ENCODE data around the gene CCDC85B. TPM values are rescaled to one million over a fixed set of nuclear protein-coding genes. Genes with fewer than 3 reads are reported as not detected.
A peak's percentile ranks its signal among the peaks of the same experiment; 100 is the strongest.

Gene CCDC85B
- total RNA-seq, 3 donors from 2014 or later: 77.8 to 116 (median 95.6) TPM

DNA sequence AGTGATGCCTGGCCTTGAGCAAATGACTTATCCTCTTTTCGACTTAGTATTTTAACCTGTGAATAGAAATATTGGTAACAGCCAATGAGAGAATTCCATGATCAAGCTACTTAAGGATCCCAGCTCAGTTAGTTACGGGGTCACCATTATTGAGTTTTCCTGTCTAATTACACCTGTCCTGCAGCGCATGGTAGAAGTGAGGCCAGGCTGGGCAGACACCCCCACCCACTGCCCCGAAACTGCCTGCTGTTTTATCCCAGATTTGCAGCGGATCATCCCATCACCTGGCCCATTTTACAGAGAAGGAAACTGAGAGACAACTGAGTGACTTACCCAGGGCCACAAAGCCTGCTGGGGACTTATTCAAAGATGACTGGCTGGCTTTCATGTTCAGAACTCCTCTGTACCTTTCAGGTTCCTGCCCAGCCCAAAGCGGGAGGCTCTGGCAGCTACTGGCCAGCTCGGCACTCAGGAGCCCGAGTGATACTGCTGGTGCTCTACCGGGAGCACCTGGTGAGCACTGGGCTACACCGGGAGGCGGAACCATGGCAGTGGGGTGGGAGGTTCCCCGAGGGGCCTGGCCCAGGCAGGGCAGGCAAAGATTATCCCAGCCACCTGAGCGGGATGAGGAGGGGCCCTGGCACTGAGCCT, 28.8 kb upstream of the CCDC85B start:
- peak overlapping the region; percentile 89 for H3K4me3 Mint-ChIP-seq
- no peaks in the 10 kb centered on the region for H3K9me3 Mint-ChIP-seq
- peaks cover 13% of the 10 kb centered on the region for H3K36me3 Mint-ChIP-seq (ENCODE audit: insufficient read depth)
- ATAC-seq (no peak), DNase-seq (no peak)
- no peaks in the 10 kb centered on the region for H3K27me3 Mint-ChIP-seq (ENCODE audit: low read depth)
- peaks cover 37% of the 10 kb centered on the region for H3K4me1 Mint-ChIP-seq (ENCODE audit: low read depth)

DNA sequence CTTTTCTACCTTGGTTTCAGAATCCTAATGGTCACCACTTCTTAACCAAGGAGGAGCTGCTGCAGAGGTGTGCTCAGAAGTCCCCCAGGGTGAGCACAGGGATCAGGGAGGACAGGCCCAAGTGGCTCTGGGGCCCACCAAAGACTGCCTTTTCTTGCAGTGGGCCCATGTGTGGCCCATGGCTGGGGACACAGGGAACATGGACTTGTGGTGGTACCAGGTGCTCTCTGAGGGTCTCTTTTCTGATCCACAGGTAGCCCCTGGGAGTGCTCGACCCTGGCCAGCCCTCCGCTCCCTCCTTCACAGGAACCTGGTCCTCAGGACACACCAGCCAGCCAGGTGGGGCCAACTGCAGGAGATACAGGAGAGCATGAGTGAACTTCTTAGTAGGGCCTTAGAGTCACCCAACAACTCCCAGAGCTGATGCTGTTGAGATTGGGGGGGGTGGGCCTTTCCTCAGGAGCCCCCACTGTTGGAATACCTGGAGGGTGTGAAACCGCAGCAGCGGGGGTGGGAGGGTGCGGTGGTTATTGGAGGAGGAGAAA, 28.2 kb upstream of the CCDC85B start:
- peaks cover 13% of the 10 kb centered on the region for H3K36me3 Mint-ChIP-seq (ENCODE audit: insufficient read depth)
- DNase-seq: no peak

DNA sequence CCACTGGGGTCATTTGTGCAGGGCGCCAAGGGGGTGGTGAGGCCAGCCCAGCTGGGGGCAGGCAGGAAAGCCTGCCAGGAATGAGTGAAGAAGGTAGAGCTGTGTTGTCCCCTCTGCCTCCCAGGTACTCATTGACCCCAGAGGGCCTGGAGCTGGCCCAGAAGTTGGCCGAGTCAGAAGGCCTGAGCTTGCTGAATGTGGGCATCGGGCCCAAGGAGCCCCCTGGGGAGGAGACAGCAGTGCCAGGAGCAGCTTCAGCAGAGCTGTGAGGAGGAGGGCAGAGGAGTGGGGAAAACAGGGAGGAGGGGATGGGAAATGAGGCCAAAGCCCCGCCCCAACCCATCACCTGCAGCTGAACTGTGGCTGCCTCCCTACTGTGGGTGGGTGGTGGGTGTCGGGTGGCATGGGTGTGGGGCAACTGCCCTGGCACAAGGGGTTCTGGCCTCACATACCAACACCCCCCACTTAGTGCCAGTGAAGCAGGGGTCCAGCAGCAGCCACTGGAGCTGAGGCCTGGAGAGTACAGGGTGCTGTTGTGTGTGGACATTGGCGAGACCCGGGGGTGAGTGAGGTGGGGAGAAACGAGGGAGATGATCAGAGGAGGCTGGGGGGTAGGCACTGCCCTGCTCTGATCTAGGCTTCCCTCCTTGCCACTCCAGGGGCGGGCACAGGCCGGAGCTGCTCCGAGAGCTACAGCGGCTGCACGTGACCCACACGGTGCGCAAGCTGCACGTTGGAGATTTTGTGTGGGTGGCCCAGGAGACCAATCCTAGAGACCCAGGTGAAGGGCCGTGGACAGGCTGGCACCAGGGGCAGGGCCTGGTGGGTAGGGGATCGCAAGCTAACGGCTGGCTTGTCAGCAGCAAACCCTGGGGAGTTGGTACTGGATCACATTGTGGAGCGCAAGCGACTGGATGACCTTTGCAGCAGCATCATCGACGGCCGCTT, 27.3 kb upstream of the CCDC85B start:
- Mint-ChIP-seq H3K27me3 (ENCODE audit: low read depth) (no peaks in the 10 kb centered on the region), H3K36me3 (ENCODE audit: insufficient read depth) (peaks cover 15% of the 10 kb centered on the region), H3K4me1 (ENCODE audit: low read depth) (peaks cover 34% of the 10 kb centered on the region), H3K9me3 (no peaks in the 10 kb centered on the region), H3K4me3 (peak overlapping the region; percentile 89)
- DNase-seq (no peak), ATAC-seq (no peak)

More for the DNA sequence above, 28.2 kb upstream of the CCDC85B start:
- Mint-ChIP-seq H3K9me3 (no peaks in the 10 kb centered on the region), H3K27me3 (ENCODE audit: low read depth) (no peaks in the 10 kb centered on the region), H3K4me3 (peak overlapping the region; percentile 89), H3K4me1 (ENCODE audit: low read depth) (peaks cover 35% of the 10 kb centered on the region)
- ATAC-seq: no peak

DNA sequence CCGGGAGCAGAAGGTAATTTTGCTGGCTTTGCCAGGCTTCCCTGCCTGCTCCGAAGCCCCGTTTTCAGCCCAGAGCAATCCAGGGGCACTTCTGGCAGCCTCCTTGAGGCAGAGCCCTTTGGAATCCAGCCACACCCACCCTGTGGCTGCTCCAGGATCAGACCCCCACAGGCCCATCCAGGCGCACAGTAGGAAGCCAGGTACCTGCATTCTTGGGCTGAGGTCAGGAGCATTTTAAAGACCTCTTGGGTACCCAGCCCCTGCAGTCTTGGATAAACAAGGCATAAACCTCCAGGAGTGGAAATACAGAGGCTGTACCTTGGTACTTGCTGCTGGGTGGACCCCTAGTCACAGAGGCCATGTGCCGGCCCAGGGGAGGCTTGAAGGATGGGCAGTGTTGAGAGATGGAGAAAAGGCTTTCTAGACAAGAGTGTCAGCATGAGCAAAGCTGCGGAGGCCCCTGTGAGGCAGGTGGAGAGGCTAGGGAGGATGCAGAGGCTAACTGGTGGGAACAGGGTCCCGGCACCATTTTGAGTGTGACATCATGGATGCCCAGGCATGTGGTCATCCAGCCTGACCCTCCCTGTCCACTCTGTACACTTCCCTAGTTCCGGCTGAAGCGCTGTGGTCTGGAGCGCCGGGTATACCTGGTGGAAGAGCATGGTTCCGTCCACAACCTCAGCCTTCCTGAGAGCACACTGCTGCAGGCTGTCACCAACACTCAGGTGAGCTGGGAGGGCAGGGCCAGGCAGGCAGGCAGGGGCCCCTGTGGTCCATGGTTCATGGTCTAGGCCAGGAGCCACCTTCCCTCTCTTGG, 26.4 kb upstream of the CCDC85B start:
- Mint-ChIP-seq H3K27me3 (ENCODE audit: low read depth) (no peaks in the 10 kb centered on the region), H3K9me3 (no peaks in the 10 kb centered on the region), H3K4me3 (no peak overlapping the region), H3K36me3 (ENCODE audit: insufficient read depth) (peaks cover 15% of the 10 kb centered on the region), H3K4me1 (ENCODE audit: low read depth) (peaks cover 26% of the 10 kb centered on the region)
- ATAC-seq (no peak), DNase-seq (no peak)

DNA sequence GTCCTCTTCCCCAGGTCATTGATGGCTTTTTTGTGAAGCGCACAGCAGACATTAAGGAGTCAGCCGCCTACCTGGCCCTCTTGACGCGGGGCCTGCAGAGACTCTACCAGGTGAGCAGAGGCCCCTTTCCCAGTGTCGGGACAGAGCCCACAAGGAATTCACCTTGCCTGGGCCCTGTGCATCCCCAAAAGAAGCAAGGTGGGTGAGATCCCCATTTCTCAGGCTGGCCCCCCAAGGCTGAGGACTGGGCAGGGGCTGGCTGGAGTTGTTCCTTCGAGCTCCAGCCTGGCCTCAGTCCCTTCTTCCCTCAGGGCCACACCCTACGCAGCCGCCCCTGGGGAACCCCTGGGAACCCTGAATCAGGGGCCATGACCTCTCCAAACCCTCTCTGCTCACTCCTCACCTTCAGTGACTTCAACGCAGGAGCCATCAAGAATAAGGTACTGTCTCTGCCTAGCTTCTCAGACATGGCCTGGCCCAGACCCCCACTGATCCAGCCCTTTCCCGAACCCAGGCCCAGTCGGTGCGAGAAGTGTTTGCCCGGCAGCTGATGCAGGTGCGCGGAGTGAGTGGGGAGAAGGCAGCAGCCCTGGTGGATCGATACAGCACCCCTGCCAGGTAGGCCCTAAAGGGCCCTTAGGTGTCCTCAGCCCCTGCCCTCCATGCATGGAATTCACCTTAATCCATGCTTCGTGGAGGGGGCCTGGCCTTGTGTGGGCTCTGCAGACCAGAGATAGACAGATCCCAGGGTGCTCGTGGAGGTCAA, 25.6 kb upstream of the CCDC85B start:
- no peaks in the 10 kb centered on the region for H3K9me3 Mint-ChIP-seq
- H3K4me3 Mint-ChIP-seq: no peak overlapping the region
- H3K4me1 Mint-ChIP-seq (ENCODE audit: low read depth): peaks cover 23% of the 10 kb centered on the region
- peaks cover 15% of the 10 kb centered on the region for H3K36me3 Mint-ChIP-seq (ENCODE audit: insufficient read depth)
- DNase-seq (no peak), ATAC-seq (no peak)
- no peaks in the 10 kb centered on the region for H3K27me3 Mint-ChIP-seq (ENCODE audit: low read depth)

DNA sequence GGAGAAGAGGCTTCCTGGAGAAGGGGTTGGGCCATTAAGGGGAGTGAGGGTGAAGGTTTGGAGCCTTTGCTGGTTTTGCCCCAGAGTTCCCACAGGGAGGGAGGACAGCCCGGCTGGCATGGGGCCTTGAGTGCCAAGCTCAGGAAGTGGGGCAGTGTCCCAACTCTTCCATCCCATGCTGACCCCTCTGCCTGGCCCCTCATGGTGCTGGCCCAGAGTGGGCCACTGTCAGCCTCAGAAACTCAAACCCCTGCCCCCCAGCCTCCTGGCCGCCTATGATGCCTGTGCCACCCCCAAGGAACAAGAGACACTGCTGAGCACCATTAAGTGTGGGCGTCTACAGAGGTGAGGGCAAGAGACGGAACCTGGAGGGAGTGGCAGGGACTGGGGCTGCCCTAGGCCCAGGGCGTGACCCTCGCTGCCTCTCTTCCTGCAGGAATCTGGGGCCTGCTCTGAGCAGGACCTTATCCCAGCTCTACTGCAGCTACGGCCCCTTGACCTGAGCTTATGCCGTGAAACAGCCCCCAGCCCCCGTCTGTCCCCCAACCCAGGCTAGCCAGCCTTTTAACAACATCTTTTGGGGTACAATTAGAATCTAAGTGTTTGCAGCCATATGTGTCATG, 24.8 kb upstream of the CCDC85B start:
- peaks cover 24% of the 10 kb centered on the region for H3K4me1 Mint-ChIP-seq (ENCODE audit: low read depth)
- no peak for DNase-seq
- no peaks in the 10 kb centered on the region for H3K27me3 Mint-ChIP-seq (ENCODE audit: low read depth)
- ATAC-seq: no peak
- H3K36me3 Mint-ChIP-seq (ENCODE audit: insufficient read depth): peaks cover 15% of the 10 kb centered on the region
- H3K4me3 Mint-ChIP-seq: no peak overlapping the region
- no peaks in the 10 kb centered on the region for H3K9me3 Mint-ChIP-seq

DNA sequence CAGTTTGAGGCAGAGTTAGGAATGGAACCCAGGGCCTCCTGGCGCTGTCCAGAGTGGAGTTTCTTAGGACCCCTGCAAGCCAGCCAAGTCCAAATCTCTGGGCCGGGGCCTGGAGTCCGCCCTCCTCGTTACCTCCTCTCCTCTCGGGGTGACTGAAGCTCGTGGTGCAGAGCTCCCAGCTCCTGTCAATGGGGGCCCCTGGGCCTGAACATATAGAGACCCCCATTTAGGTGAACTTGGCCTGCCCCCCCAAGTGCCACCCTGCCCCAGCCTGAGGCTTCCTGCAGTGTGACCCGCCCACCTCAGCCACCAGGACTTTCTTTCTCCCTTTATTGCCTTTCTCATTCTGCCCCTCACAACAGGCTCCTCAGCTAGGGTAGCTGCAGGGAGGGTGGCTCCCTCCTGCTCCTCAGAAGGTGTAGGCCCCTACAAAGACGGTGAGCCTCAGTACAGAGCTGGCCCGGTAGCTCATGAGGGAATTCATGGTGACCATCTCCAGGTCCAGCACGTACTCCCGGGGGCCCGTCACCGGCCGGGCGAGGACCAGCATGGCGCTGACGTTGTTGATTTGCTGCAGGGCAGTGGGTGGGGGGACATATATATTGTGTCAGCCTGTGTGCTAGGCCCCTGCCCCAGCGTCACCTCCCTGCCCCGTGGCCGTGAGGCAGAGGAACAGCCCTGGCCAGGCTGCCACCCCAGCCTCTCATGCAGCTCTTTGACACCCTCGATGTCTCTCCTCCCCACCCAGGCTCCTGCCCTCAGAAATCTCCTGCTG, 23.8 kb upstream of the CCDC85B start:
- Mint-ChIP-seq H3K4me3 (no peak overlapping the region), H3K9me3 (no peaks in the 10 kb centered on the region), H3K36me3 (ENCODE audit: insufficient read depth) (peaks cover 15% of the 10 kb centered on the region), H3K27me3 (ENCODE audit: low read depth) (no peaks in the 10 kb centered on the region), H3K4me1 (ENCODE audit: low read depth) (peaks cover 24% of the 10 kb centered on the region)
- DNase-seq: no peak
- ATAC-seq: no peak

DNA sequence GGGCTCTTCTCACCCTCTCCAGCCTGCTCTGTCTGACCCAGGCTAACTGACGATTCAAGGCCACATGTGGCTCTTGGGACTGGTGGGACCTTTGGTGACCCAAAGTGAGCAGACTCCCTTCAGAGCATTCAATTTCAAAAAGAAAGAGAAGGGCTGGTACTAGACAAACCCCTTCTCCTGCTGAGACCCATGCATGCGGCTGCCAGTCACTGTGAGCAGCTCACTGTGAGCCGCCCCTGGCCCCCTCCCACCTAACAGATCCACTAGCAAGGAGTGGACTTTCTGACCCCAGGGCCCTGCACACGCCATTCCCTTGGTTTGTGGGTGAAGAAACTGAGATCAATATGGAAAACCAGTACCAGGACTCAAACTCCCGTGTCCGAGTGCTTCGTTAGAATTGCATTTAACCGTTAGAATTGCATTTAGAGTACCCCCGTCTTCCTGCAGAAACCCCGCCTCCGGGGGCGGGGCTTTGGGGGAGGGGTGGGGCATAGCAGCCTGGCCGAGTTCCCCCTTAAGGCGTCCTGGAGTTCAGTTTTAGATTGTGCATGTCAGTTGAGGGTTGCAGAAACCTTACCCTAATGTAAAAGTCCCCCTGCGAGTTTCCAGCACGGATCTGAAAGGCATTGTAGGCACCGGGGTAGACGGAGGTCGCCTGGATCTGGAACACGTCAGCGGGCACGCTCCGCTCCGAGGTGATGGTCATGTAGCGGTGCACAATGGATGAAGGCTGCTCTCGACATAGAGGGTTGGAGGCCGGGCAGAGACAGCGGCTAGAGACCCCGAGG, 23.0 kb upstream of the CCDC85B start:
- no peak overlapping the region for H3K4me3 Mint-ChIP-seq
- peaks cover 15% of the 10 kb centered on the region for H3K36me3 Mint-ChIP-seq (ENCODE audit: insufficient read depth)

DNA sequence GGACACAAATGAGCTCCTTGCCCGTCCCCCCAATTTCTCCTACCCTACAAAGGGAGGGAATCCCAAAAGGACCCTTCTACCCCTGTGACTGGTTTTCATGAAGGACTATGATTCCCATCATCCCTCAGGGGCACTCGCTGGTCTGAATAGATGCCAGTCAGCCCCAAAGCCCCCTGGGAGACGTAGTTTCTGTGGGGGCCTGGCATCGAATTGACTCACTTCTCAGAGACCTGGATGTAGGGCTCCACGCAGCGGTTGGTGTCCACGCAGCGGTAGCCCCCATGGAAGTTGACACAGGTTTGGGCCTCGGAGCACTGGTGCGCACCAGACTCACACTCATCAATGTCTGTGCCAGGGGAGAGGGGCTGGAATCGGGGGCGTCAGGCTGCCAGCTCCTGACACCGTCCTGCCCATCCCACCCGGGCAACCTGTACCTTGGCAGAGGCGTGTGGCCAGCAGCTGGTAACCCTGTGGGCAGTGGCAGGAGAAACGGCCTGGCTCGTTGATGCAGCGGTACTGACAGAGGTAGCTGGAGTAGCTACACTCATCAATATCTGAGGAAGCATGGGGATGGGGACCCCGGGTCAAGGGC, 22.3 kb upstream of the CCDC85B start:
- no peak for DNase-seq
- H3K27me3 Mint-ChIP-seq (ENCODE audit: low read depth): no peaks in the 10 kb centered on the region
- peaks cover 19% of the 10 kb centered on the region for H3K4me1 Mint-ChIP-seq (ENCODE audit: low read depth)
- no peaks in the 10 kb centered on the region for H3K9me3 Mint-ChIP-seq
- H3K36me3 Mint-ChIP-seq (ENCODE audit: insufficient read depth): peaks cover 11% of the 10 kb centered on the region
- ATAC-seq: peak; percentile 30 to 36
- H3K4me3 Mint-ChIP-seq: no peak overlapping the region

More for the DNA sequence above, 23.0 kb upstream of the CCDC85B start:
- Mint-ChIP-seq H3K4me1 (ENCODE audit: low read depth) (peaks cover 21% of the 10 kb centered on the region), H3K27me3 (ENCODE audit: low read depth) (no peaks in the 10 kb centered on the region), H3K9me3 (no peaks in the 10 kb centered on the region)
- no peak for ATAC-seq
- no peak for DNase-seq

DNA sequence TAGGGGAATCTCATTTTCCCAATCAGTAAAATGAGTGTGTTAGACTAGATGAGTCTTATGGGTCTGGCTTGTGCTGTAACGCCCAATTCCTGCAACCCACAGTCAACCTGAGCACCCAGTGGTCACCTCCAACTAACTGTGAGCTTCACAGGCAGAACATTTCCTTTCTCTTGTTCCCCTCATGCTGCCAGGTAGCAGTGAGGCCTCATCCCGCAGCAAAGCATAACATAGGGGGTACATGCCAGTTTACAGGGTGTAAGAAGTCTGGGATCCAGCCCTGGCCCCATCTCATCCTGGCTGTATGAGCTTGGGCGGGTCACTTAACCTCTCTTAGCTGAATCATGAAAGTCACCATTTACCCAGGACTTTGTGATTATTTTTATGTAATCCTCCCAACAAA, 21.6 kb upstream of the CCDC85B start:
- peaks cover 18% of the 10 kb centered on the region for H3K4me1 Mint-ChIP-seq (ENCODE audit: low read depth)
- ATAC-seq (no peak), DNase-seq (no peak)
- H3K9me3 Mint-ChIP-seq: no peaks in the 10 kb centered on the region
- H3K36me3 Mint-ChIP-seq (ENCODE audit: insufficient read depth): peaks cover 8% of the 10 kb centered on the region
- H3K4me3 Mint-ChIP-seq: no peak overlapping the region
- no peaks in the 10 kb centered on the region for H3K27me3 Mint-ChIP-seq (ENCODE audit: low read depth)

DNA sequence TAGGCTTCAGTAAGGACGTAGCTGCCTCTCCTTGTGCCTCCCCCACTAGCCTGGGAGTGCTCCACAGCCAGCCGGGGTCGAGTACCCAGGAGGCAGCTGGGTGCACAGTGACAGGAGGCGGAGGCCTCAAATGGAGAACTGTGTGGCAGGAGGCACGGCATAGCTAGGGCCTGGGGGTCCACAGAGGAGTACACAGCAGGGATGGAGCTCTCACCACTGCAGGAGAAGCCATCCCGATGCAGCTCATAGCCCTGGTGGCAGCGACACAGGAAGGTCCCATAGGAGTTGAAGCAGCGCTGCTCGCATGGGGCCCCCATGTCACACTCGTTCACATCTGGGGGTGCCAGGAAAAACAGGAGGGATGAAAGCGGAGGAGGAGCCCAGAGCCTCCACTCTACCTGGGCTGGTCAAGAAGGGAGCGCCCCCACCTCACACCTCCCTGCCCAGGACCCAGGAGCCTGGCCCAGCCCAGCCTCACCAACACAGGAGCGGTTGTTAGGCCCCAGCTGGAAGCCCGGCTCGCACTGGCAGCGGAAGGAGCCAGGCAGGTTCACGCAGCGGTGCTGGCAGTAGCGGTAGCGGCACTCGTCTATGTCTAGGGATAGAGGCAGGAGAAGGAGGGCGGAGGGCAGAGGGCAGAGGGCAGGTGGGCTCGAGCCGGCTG, 20.7 kb upstream of the CCDC85B start:
- H3K4me3 Mint-ChIP-seq: no peak overlapping the region
- peaks cover 8% of the 10 kb centered on the region for H3K36me3 Mint-ChIP-seq (ENCODE audit: insufficient read depth)
- no peaks in the 10 kb centered on the region for H3K9me3 Mint-ChIP-seq
- no peak for DNase-seq
- H3K27me3 Mint-ChIP-seq (ENCODE audit: low read depth): no peaks in the 10 kb centered on the region
- no peak for ATAC-seq
- H3K4me1 Mint-ChIP-seq (ENCODE audit: low read depth): peaks cover 18% of the 10 kb centered on the region

All from activated T-cell treated with anti-CD3 and anti-CD28 coated beads, Interleukin-2, amount 50 U/mL, for 4 hours (primary cell).